H54 (cell line): ENCODE data around the gene MDFIC2.
A peak's percentile ranks its signal among the peaks of the same experiment; 100 is the strongest.

ENCODE experiments used
- DNase-seq: peaks from one replicate; pipeline ENCODE4 v3.0.0; 2011; ENCODE audit warnings: low spot score, mixed read lengths; ENCODE audit not compliant: insufficient read length
- FAIRE-seq: peaks from 3 replicates; lab custom pipeline; 2011; peaks lifted over from hg19 to GRCh38; lab: Jason Lieb, UNC
- POLR2A ChIP-seq: IDR thresholded peaks from 2 replicates; pipeline ENCODE4 v1.6.1; 2011; ENCODE audit warnings: low read depth, mild to moderate bottlenecking, low read length

Gene MDFIC2

GRCh38 chr3:70281663-70282062 is 30.8 kb downstream of the MDFIC2 start:
- FAIRE-seq (no peak), DNase-seq (peak; percentile 1)
- no peak for TF ChIP-seq POLR2A

- TF ChIP-seq POLR2A: no peak
- FAIRE-seq (no peak), DNase-seq (no peak)
Observed at GRCh38 chr3:70277304-70277703, 35.1 kb downstream of the MDFIC2 start.

GRCh38 chr3:70276901-70277300 is 35.5 kb downstream of the MDFIC2 start:
- FAIRE-seq (no peak), DNase-seq (no peak)
- no peak for TF ChIP-seq POLR2A

- DNase-seq: no peak
- FAIRE-seq: no peak
- no peak for TF ChIP-seq POLR2A
Observed at GRCh38 chr3:70273492-70273891, 38.9 kb downstream of the MDFIC2 start.

- FAIRE-seq: no peak
Observed at GRCh38 chr3:70272798-70273197, 39.6 kb downstream of the MDFIC2 start.

GRCh38 chr3:70264122-70264780 is 48.2 kb downstream of the MDFIC2 start:
- no peak for TF ChIP-seq POLR2A
- FAIRE-seq (no peak), DNase-seq (no peak)

More at GRCh38 chr3:70272798-70273197, 39.6 kb downstream of the MDFIC2 start:
- DNase-seq: no peak
- no peak for TF ChIP-seq POLR2A

- no peak for TF ChIP-seq POLR2A
- DNase-seq (no peak), FAIRE-seq (no peak)
Observed at GRCh38 chr3:70261283-70261682, 51.2 kb downstream of the MDFIC2 start.

- TF ChIP-seq POLR2A: no peak
- FAIRE-seq: no peak
- no peak for DNase-seq
Observed at GRCh38 chr3:70256566-70256965, 55.9 kb downstream of the MDFIC2 start.

- FAIRE-seq (no peak), DNase-seq (no peak)
- TF ChIP-seq POLR2A: no peak
Observed at GRCh38 chr3:70250492-70250891, 61.9 kb downstream of the MDFIC2 start.

- TF ChIP-seq POLR2A: no peak
- FAIRE-seq (no peak), DNase-seq (no peak)
Observed at GRCh38 chr3:70249509-70250160, 62.8 kb downstream of the MDFIC2 start.

- DNase-seq (no peak), FAIRE-seq (no peak)
- TF ChIP-seq POLR2A: no peak
Observed at GRCh38 chr3:70248856-70249255, 63.6 kb downstream of the MDFIC2 start.

GRCh38 chr3:70247955-70248354 is 64.5 kb downstream of the MDFIC2 start:
- TF ChIP-seq POLR2A: no peak
- FAIRE-seq (no peak), DNase-seq (no peak)

GRCh38 chr3:70245746-70246525 is 66.5 kb downstream of the MDFIC2 start:
- DNase-seq (no peak), FAIRE-seq (no peak)
- TF ChIP-seq POLR2A: no peak

GRCh38 chr3:70244422-70244821 is 68.0 kb downstream of the MDFIC2 start:
- no peak for TF ChIP-seq POLR2A
- DNase-seq (no peak), FAIRE-seq (no peak)
